Thyroid gland (tissue), 4 donors: ENCODE measurements around the gene ATG2A.

Source experiments
- CTCF ChIP-seq, 6 experiments: fragments of 200-600 bp in 3 of 6; fragments of 450-650 bp in 3 of 6; sonication (generic) in 3 of 6; IDR thresholded peaks; one replicate each; pipeline ENCODE4 v1.5.1; 2016 to 2019; ENCODE audit warnings: antibody characterized with exemption in 6 of 6, mild to moderate bottlenecking in 2 of 6, inconsistent platforms in 1 of 6, moderate library complexity in 1 of 6
- POLR2A ChIP-seq, 2 donors: fragments of 450-650 bp; IDR thresholded peaks; one replicate each; pipeline ENCODE4 v1.6.1; 2017; ENCODE audit warnings: antibody characterized with exemption in 2 of 2, mild to moderate bottlenecking in 2 of 2, moderate library complexity in 1 of 2

GRCh38 chr11:64851831-64852351, 65.1 kb downstream of the ATG2A start:
- TF ChIP-seq CTCF (IDR thresholded peaks at IDR 0.05) (no peak), POLR2A (IDR thresholded peaks at IDR 0.05) (no peak)
